ENCODE results near the gene TTC9C. TPM values are rescaled to one million over a fixed set of nuclear protein-coding genes. Genes with fewer than 3 reads are reported as not detected.

Gene TTC9C
- total and polyA plus RNA-seq, 4 donors = 22.6 to 55.5 (median 30.7) TPM

DNA sequence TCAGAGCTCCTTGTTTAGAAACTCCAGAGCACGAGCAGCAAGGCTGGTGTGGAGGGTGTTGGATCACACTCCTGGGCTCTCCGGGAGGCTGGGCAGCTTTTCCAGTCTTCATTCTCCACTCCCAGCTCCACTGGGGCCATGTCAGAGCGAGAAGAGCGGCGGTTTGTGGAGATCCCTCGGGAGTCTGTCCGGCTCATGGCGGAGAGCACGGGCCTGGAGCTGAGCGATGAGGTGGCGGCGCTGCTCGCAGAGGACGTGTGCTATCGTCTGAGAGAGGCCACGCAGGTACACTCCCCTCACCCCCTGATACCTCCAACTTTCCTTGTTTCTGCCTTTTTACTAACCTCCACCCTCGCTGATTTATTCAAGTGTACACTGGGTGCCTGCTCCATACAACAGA lies 47.4 kb downstream of the TTC9C start:
- no peaks in the 10 kb centered on the region for H3K27me3 ChIP-seq (ENCODE audit: control insufficient read depth in 3 of 3, insufficient read depth in 3 of 3, low read length in 2 of 3)
- no peak overlapping the region for H3K27ac ChIP-seq (ENCODE audit: low read depth in 1 of 2, low read length in 1 of 2)
- H3K9ac ChIP-seq (ENCODE audit: insufficient read depth in 1 of 2, low read length in 2 of 2) = no peak overlapping the region
- no peak overlapping the region for H3K4me3 ChIP-seq
- no peak for ATAC-seq (ENCODE audit: insufficient read depth, low FRiP score)
- DNase-seq = no peak
- TF ChIP-seq, protein P1, sequence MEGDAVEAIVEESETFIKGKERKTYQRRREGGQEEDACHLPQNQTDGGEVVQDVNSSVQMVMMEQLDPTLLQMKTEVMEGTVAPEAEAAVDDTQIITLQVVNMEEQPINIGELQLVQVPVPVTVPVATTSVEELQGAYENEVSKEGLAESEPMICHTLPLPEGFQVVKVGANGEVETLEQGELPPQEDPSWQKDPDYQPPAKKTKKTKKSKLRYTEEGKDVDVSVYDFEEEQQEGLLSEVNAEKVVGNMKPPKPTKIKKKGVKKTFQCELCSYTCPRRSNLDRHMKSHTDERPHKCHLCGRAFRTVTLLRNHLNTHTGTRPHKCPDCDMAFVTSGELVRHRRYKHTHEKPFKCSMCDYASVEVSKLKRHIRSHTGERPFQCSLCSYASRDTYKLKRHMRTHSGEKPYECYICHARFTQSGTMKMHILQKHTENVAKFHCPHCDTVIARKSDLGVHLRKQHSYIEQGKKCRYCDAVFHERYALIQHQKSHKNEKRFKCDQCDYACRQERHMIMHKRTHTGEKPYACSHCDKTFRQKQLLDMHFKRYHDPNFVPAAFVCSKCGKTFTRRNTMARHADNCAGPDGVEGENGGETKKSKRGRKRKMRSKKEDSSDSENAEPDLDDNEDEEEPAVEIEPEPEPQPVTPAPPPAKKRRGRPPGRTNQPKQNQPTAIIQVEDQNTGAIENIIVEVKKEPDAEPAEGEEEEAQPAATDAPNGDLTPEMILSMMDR (IDR thresholded peaks at IDR 0.05; ENCODE audit: control extremely low read depth, extremely low read depth) = no peak
- 94 to 96% methylated on average over 17 of the region's 17 CpGs for WGBS, 2 donors
- peaks cover 0 to 8% (median 2%) of the 10 kb centered on the region in 5 donors for H3K4me1 ChIP-seq (ENCODE audit: control insufficient read depth in 5 of 5, insufficient read depth in 5 of 5, low read length in 5 of 5)
- peaks cover 0 to 2% (median 0%) of the 10 kb centered on the region in 4 donors for H3K9me3 ChIP-seq (ENCODE audit: control insufficient read depth in 4 of 4, insufficient read depth in 3 of 4, low read length in 3 of 4)
- H3K36me3 ChIP-seq (ENCODE audit: control insufficient read depth in 4 of 4, insufficient read depth in 4 of 4, low read length in 4 of 4) = peaks cover 0 to 31% (median 21%) of the 10 kb centered on the region in 4 donors

DNA sequence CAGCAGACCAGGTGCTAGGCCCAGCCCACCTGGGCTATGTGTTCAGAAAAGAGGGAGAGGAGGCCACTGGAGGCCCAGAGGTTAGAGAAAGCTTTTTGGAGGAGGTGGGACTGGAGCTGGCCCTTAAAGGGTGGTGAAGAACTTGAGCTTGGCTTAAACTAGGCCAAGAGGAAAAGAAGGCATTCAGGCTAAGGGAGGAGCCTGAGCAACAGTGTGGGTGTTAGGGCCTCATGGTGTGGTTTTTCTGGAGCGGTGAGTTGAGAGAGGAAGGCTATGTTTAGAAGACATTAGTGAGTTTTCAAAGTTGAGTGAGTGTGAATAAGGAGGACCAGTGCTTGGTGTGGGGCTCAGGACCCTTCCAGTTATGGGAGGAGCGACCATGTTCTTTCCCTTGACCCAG lies 49.1 kb downstream of the TTC9C start:
- H3K36me3 ChIP-seq (ENCODE audit: control insufficient read depth in 4 of 4, insufficient read depth in 4 of 4, low read length in 4 of 4) = peaks cover 0 to 38% (median 26%) of the 10 kb centered on the region in 4 donors
- DNase-seq (no peak), ATAC-seq (ENCODE audit: insufficient read depth, low FRiP score) (no peak)
- TF ChIP-seq, protein P1 (IDR thresholded peaks at IDR 0.05; ENCODE audit: control extremely low read depth, extremely low read depth) = no peak
- no peaks in the 10 kb centered on the region for H3K27me3 ChIP-seq (ENCODE audit: control insufficient read depth in 3 of 3, insufficient read depth in 3 of 3, low read length in 2 of 3)
- WGBS, 2 donors = 87 to 93% methylated on average over 2 of the region's 2 CpGs
- H3K4me1 ChIP-seq (ENCODE audit: control insufficient read depth in 5 of 5, insufficient read depth in 5 of 5, low read length in 5 of 5) = no peaks in the 10 kb centered on the region
- no peak overlapping the region for H3K4me3 ChIP-seq
- no peak overlapping the region for H3K9ac ChIP-seq (ENCODE audit: insufficient read depth in 1 of 2, low read length in 2 of 2)
- H3K27ac ChIP-seq (ENCODE audit: low read depth in 1 of 2, low read length in 1 of 2) = no peak overlapping the region
- H3K9me3 ChIP-seq (ENCODE audit: control insufficient read depth in 4 of 4, insufficient read depth in 3 of 4, low read length in 3 of 4) = peaks cover 0 to 2% (median 0%) of the 10 kb centered on the region in 4 donors

DNA sequence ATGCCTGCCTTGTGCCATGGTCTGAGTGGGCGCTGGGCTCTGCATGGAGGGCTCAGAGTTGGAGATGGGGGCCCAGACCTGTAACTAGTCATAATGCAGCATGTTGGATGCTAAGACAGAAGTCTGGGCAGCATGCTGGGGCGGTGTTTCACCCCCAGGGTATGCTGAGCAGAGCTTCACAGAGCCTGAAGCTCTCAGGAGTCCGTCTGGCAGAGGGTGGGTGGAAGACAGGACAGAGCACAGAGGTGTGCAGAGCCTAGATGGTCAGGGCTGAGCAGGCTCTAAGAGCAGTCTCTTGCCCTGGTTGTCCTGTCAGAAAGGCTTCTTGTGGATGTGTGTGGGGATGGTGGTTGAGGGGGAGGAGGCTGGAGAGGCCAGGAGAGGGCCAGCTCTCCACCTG lies 50.2 kb downstream of the TTC9C start:
- WGBS, 2 donors = 96 to 99% methylated on average over 3 of the region's 3 CpGs
- no peak for ATAC-seq (ENCODE audit: insufficient read depth, low FRiP score)

More for the DNA sequence above, 50.2 kb downstream of the TTC9C start:
- no peak overlapping the region for H3K4me3 ChIP-seq
- peaks cover 0 to 4% (median 0%) of the 10 kb centered on the region in 4 donors for H3K9me3 ChIP-seq (ENCODE audit: control insufficient read depth in 4 of 4, insufficient read depth in 3 of 4, low read length in 3 of 4)
- DNase-seq = no peak
- no peaks in the 10 kb centered on the region for H3K27me3 ChIP-seq (ENCODE audit: control insufficient read depth in 3 of 3, insufficient read depth in 3 of 3, low read length in 2 of 3)
- H3K36me3 ChIP-seq (ENCODE audit: control insufficient read depth in 4 of 4, insufficient read depth in 4 of 4, low read length in 4 of 4) = peaks cover 0 to 43% (median 31%) of the 10 kb centered on the region in 4 donors
- TF ChIP-seq, protein P1 (IDR thresholded peaks at IDR 0.05; ENCODE audit: control extremely low read depth, extremely low read depth) = no peak
- no peak overlapping the region for H3K27ac ChIP-seq (ENCODE audit: low read depth in 1 of 2, low read length in 1 of 2)
- H3K9ac ChIP-seq (ENCODE audit: insufficient read depth in 1 of 2, low read length in 2 of 2) = no peak overlapping the region
- no peaks in the 10 kb centered on the region for H3K4me1 ChIP-seq (ENCODE audit: control insufficient read depth in 5 of 5, insufficient read depth in 5 of 5, low read length in 5 of 5)

Data from lung (tissue), 12 donors.